ENCODE results near the gene CWC15. TPM values are rescaled to one million over a fixed set of nuclear protein-coding genes. Genes with fewer than 3 reads are reported as not detected.

The CWC15 gene
- total and polyA plus RNA-seq, 9 of the 15 experiments (the other 6 are each of a cell fraction or from before 2014, with no cell fraction given): 47.3 to 168 (median 89.2) TPM

- TF ChIP-seq HNRNPK (IDR thresholded peaks at IDR 0.05; ENCODE audit: low read depth, low read length, poor library complexity, severe bottlenecking): no peak
Observed at GRCh38 chr11:94960488-94960887, 12.9 kb downstream of the CWC15 start (continued).

- no peak for FAIRE-seq
- CTCF ChIA-PET (ENCODE audit: low intra/inter-chr PET ratio): no interaction called here
- BruUV-seq (replicated peaks): no TSS peak
- H3K4me1 ChIP-seq (replicated peaks in 1 of 2; ENCODE audit: control insufficient read depth in 2 of 2, insufficient read depth in 2 of 2, low read length in 2 of 2): no peaks in the 10 kb centered on the region
- intact Hi-C loops (cut with micrococcal nuclease): no loop called here
- POLR2A ChIA-PET: interaction anchor here (0.8 to 3.2 kb wide), 2 partner anchors 14 to 32 kb away, joined by 3 to 18 read pairs; partner anchors contain the start of genes CWC15 and KDM4D
- H3K9ac ChIP-seq (ENCODE audit: insufficient read depth in 1 of 2, low read depth in 2 of 2, low read length in 2 of 2): no peak overlapping the region
- H2AFZ ChIP-seq (ENCODE audit: low read depth, low read length): no peak overlapping the region
- ATAC-seq: no peak; the same call in 1 of the 3 replicates
- H4K20me1 ChIP-seq (replicated peaks; ENCODE audit: control insufficient read depth, insufficient read depth, low read length): no peaks in the 10 kb centered on the region
- H3K27ac ChIP-seq (ENCODE audit: extremely low read depth, low read depth, low read length): no peak overlapping the region
- peaks cover 32% of the 10 kb centered on the region for H3K36me3 ChIP-seq (ENCODE audit: control insufficient read depth, insufficient read depth, low read length)
- H3K79me2 ChIP-seq (ENCODE audit: control insufficient read depth, insufficient read depth, low read length): no peaks in the 10 kb centered on the region
- no peaks in the 10 kb centered on the region for H3K9me1 ChIP-seq (ENCODE audit: control insufficient read depth, insufficient read depth, low read length)
- 63% methylated on average over 2 of the region's 2 CpGs for WGBS (ENCODE audit: insufficient coverage, low coverage, missing lambda C conversion rate)
- in situ Hi-C loops (cut with MboI): no loop called here
- H3K4me3 ChIP-seq: no peak overlapping the region
- H3K4me2 ChIP-seq (ENCODE audit: insufficient read depth, low read length): no peak overlapping the region
- DNase-seq (ENCODE audit: extremely low read depth in 1 of 4, low spot score in 3 of 4): no peak
- no peak for TF ChIP-seq MTA2 (IDR thresholded peaks at IDR 0.05; ENCODE audit: low read depth)
- TF ChIP-seq RBM39 (optimal IDR thresholded peaks at IDR 0.05; ENCODE audit: low read depth, low read length): no peak
- TF ChIP-seq NCOA2 (IDR thresholded peaks at IDR 0.05; ENCODE audit: partially characterized antibody in 2 of 2): no peak
- no peak for TF ChIP-seq C11orf30 (IDR thresholded peaks at IDR 0.05; ENCODE audit: low read depth)
- TF ChIP-seq HDAC3 (IDR thresholded peaks at IDR 0.05; ENCODE audit: borderline replicate concordance, partially characterized antibody): no peak
- no peak for TF ChIP-seq MED1 (CRISPR knock-in tag; IDR thresholded peaks at IDR 0.05; ENCODE audit: borderline replicate concordance)
- no peak for TF ChIP-seq THRAP3 (IDR thresholded peaks at IDR 0.05; ENCODE audit: borderline replicate concordance)
- TF ChIP-seq ZNF699 (CRISPR knock-in tag; IDR thresholded peaks at IDR 0.05; ENCODE audit: insufficient replicate concordance): no peak
- TF ChIP-seq ELK1 (CRISPR knock-in tag; IDR thresholded peaks at IDR 0.05): no peak
- TF ChIP-seq BRCA1 (IDR thresholded peaks at IDR 0.05): no peak
- no peak for TF ChIP-seq BRCA1 (CRISPR knock-in tag; IDR thresholded peaks at IDR 0.05)
- no peak for TF ChIP-seq HCFC1 (IDR thresholded peaks at IDR 0.05; ENCODE audit: low read depth, low read length)
- H3K9me3 ChIP-seq (replicated peaks; ENCODE audit: control insufficient read depth, insufficient read depth, low read depth, low read length): no peaks in the 10 kb centered on the region
- no peaks in the 10 kb centered on the region for H3K27me3 ChIP-seq (ENCODE audit: control insufficient read depth in 2 of 2, insufficient read depth in 2 of 2, low read length in 2 of 2)
Observed at GRCh38 chr11:94959179-94959578, 14.2 kb downstream of the CWC15 start.
